Spleen (tissue), 7 donors: ENCODE results near the gene FBXO48.

Source experiments
- POLR2A ChIP-seq, 3 donors: fragments of 450-650 bp; IDR thresholded peaks; one replicate each; pipeline ENCODE4 v1.5.1; 2017; ENCODE audit warnings: antibody characterized with exemption in 3 of 3, mild to moderate bottlenecking in 1 of 3
- TF ChIP-seq, protein P1 (sequence below), 11 experiments: fragments of 200-600 bp in 7 of 11; fragments of 450-650 bp in 4 of 11; sonication (generic) in 4 of 11; IDR thresholded peaks in 8 of 11; conservative IDR thresholded peaks in 3 of 11; 1 replicate in 7 of 11; 2 replicates in 4 of 11; pipeline versions ENCODE4 v1.4.0 to v1.8.0; 2016 to 2021; ENCODE audit warnings: antibody characterized with exemption in 11 of 11, inconsistent platforms in 4 of 11, mild to moderate bottlenecking in 1 of 11
- donor health status: DM: no; HTN: no; CAD: no; lungs with moderate emphysema.
- donor health status: DM: no; HTN: no; CAD: no.
- donor health status: DM: no; HTN: no; CAD: no.

DNA sequence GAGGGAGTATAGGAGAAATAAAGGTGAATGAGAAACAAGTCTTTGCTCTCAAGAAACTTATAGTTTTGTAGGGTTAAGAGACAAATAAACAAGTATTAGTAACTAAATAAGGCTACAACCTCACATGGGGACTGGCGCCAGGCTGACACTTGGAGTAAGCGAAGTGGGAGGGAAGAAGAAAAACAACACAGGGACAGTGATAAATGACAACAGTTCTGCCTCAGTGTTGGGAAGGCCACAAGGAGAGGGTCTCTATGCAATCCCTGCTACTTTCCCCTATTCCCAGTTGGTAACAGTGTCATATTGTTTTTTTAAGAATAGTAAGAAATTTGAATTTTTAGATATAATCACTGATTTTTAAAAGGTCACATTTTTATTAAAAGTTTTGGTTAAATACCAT is 4.3 kb upstream of the FBXO48 start:
- no peak for TF ChIP-seq POLR2A (IDR thresholded peaks at IDR 0.05)
- TF ChIP-seq, protein P1, sequence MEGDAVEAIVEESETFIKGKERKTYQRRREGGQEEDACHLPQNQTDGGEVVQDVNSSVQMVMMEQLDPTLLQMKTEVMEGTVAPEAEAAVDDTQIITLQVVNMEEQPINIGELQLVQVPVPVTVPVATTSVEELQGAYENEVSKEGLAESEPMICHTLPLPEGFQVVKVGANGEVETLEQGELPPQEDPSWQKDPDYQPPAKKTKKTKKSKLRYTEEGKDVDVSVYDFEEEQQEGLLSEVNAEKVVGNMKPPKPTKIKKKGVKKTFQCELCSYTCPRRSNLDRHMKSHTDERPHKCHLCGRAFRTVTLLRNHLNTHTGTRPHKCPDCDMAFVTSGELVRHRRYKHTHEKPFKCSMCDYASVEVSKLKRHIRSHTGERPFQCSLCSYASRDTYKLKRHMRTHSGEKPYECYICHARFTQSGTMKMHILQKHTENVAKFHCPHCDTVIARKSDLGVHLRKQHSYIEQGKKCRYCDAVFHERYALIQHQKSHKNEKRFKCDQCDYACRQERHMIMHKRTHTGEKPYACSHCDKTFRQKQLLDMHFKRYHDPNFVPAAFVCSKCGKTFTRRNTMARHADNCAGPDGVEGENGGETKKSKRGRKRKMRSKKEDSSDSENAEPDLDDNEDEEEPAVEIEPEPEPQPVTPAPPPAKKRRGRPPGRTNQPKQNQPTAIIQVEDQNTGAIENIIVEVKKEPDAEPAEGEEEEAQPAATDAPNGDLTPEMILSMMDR (IDR thresholded peaks at IDR 0.05 in 8 of 11, conservative IDR thresholded peaks at IDR 0.05 in 3 of 11): no peak
